ENCODE measurements around the gene MAD1L1.

DNA sequence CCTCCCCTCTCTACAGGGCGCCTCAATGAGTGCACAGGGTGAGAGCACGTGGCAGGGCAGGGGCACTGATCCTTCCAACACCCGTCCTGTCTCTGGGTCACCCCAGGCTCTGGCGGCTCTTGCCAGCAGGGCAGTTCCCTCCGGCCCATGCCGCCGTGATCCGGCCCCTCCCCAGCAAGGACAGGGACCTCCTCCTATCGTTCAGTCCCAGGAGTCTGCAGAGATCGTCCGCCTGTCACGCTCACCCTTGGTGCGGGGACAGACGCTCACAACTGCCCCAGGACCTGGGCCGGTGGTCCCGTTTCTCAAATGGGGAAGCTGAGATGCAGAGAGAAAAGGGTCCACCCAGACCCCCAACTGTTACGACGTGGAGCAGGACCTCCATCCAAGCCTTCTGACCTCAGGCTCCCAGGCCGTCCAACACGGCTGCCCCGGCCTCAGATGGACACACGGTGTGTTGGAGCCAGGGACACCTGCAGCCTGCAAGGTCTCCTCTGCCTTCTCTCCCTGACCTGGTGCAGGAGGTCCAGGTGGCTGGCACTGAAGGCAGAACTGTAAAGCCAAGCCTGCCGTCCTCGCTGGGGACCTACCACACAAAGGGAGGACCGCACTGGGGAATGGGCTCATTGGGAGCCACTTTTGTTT lies 313.7 kb downstream of the MAD1L1 start:
- TF ChIP-seq, protein P1, sequence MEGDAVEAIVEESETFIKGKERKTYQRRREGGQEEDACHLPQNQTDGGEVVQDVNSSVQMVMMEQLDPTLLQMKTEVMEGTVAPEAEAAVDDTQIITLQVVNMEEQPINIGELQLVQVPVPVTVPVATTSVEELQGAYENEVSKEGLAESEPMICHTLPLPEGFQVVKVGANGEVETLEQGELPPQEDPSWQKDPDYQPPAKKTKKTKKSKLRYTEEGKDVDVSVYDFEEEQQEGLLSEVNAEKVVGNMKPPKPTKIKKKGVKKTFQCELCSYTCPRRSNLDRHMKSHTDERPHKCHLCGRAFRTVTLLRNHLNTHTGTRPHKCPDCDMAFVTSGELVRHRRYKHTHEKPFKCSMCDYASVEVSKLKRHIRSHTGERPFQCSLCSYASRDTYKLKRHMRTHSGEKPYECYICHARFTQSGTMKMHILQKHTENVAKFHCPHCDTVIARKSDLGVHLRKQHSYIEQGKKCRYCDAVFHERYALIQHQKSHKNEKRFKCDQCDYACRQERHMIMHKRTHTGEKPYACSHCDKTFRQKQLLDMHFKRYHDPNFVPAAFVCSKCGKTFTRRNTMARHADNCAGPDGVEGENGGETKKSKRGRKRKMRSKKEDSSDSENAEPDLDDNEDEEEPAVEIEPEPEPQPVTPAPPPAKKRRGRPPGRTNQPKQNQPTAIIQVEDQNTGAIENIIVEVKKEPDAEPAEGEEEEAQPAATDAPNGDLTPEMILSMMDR (conservative IDR thresholded peaks at IDR 0.05; ENCODE audit: low read depth, low read length): no peak
- no peak for TF ChIP-seq EZH2 (IDR thresholded peaks at IDR 0.05; ENCODE audit: borderline replicate concordance, low read depth, low read length, poor library complexity, severe bottlenecking)
